GM12878 (cell line): Measurements from ENCODE around the gene SIN3B. TPM values are rescaled to one million over a fixed set of nuclear protein-coding genes. Genes with fewer than 3 reads are reported as not detected.

Experiments used
- ATAC-seq: fragments of 200-7000 bp; cut with Tn5 transposase; 3 replicates; pipeline ENCODE4 v1.9.1; 2020; ENCODE audit warnings: mild to moderate bottlenecking, moderate library complexity
- BruUV-seq: library from RNA; stranded (reverse); fragments of 400-500 nt; replicated peaks from 2 replicates; lab custom pipeline; 2021; lab: Mats Ljungman, UMichigan
- CTCF ChIA-PET: fragments of 300-600 bp; sonication (Branson Sonifier 250); formaldehyde crosslinking; extraction: SDS; loops from one replicate; lab custom pipeline; 2021; ENCODE audit warnings: inconsistent platforms; lab: Yijun Ruan, JAX
- POLR2A ChIA-PET: fragments of 350-600 bp; formaldehyde crosslinking; extraction: SDS; loops from one replicate; lab custom pipeline; 2021; ENCODE audit warnings: inconsistent platforms; lab: Charles Lee
- RAD21 ChIA-PET: fragments of 300-600 bp; sonication (Branson Sonifier 250); formaldehyde crosslinking; loops from one replicate; lab custom pipeline; 2023; ENCODE audit warnings: antibody characterized with exemption; ENCODE audit not compliant: unreplicated experiment; lab: Charles Lee
- SMC1A ChIA-PET: fragments of 300-600 bp; sonication (Branson Sonifier 250); formaldehyde crosslinking; loops from one replicate; lab custom pipeline; 2023; ENCODE audit not compliant: unreplicated experiment, uncharacterized antibody; lab: Charles Lee
- DNase-seq: peaks from one replicate; pipeline ENCODE4 v3.0.0-alpha.2; 2011; ENCODE audit warnings: low read depth, low spot score
- FAIRE-seq: peaks from 3 replicates; lab custom pipeline; 2011; peaks lifted over from hg19 to GRCh38; lab: Jason Lieb, UNC
- H2AFZ ChIP-seq: 2 replicates; pipeline ENCODE4 v1.6.0; 2011; ENCODE audit warnings: low read depth, low read length, control low read depth; ENCODE audit not compliant: control insufficient read depth
- H3K27ac ChIP-seq: 2 replicates; pipeline ENCODE4 v1.5.1; 2011; ENCODE audit warnings: control low read depth; ENCODE audit not compliant: control insufficient read depth, insufficient read depth
- H3K27me3 ChIP-seq, 2 experiments: replicated peaks in 1 of 2; 2 replicates each; pipeline versions ENCODE4 v1.6.0 to v1.6.1; 2011; ENCODE audit warnings: low read length in 1 of 2; ENCODE audit not compliant: control insufficient read depth in 2 of 2, insufficient read depth in 2 of 2
- H3K36me3 ChIP-seq, 2 experiments: 2 replicates each; pipeline ENCODE4 v1.5.1; 2011; ENCODE audit warnings: low read length in 1 of 2; ENCODE audit not compliant: control insufficient read depth in 2 of 2, insufficient read depth in 2 of 2
- H3K4me1 ChIP-seq: 2 replicates; pipeline ENCODE4 v1.6.1; 2011; ENCODE audit warnings: mild to moderate bottlenecking, low read length, moderate library complexity, mixed read lengths; ENCODE audit not compliant: control insufficient read depth, insufficient read depth
- H3K4me2 ChIP-seq: 2 replicates; pipeline ENCODE4 v1.6.0; 2011; ENCODE audit warnings: control low read depth; ENCODE audit not compliant: control insufficient read depth, insufficient read depth
- H3K4me3 ChIP-seq: fragments of 200-600 bp; sonication (generic); 2 replicates; pipeline ENCODE4 v1.5.1; 2016
- H3K79me2 ChIP-seq: 2 replicates; pipeline ENCODE4 v1.6.0; 2011; ENCODE audit warnings: low read length; ENCODE audit not compliant: control insufficient read depth, insufficient read depth
- H3K9ac ChIP-seq: 2 replicates; pipeline ENCODE4 v1.8.0; 2011; ENCODE audit warnings: low read length, control low read depth, mixed read lengths; ENCODE audit not compliant: control insufficient read depth, insufficient read depth
- H3K9me3 ChIP-seq: replicated peaks from 3 replicates; pipeline ENCODE4 v1.5.1; 2011; ENCODE audit warnings: mild to moderate bottlenecking, low read length; ENCODE audit not compliant: control insufficient read depth, insufficient read depth
- H4K20me1 ChIP-seq: 2 replicates; pipeline ENCODE4 v1.6.0; 2011; ENCODE audit not compliant: control insufficient read depth, insufficient read depth
- BACH1 ChIP-seq: fragments of 450-650 bp; IDR thresholded peaks from 2 replicates; pipeline ENCODE4 v1.6.1; 2017; ENCODE audit warnings: mild to moderate bottlenecking, borderline replicate concordance
- CEBPB ChIP-seq, 2 experiments: fragments of 150-350 bp in 1 of 2; IDR thresholded peaks; 2 replicates each; pipeline ENCODE4 v1.6.1; 2012 to 2014; ENCODE audit warnings: low read depth in 2 of 2, low read length in 2 of 2, borderline replicate concordance in 1 of 2, inconsistent platforms in 1 of 2
- CHD2 ChIP-seq: IDR thresholded peaks from 2 replicates; pipeline ENCODE4 v1.6.1; 2011; ENCODE audit warnings: low read depth, low read length, improper control_type of control experiment, borderline replicate concordance
- CUX1 ChIP-seq: IDR thresholded peaks from 2 replicates; pipeline ENCODE4 v1.6.1; 2012; ENCODE audit warnings: improper control_type of control experiment, low read depth, low read length; ENCODE audit not compliant: insufficient replicate concordance
- KAT2A ChIP-seq: conservative IDR thresholded peaks from 2 replicates; pipeline ENCODE4 v1.6.1; 2011; ENCODE audit warnings: low read depth, low read length; ENCODE audit not compliant: control insufficient read depth
- KDM1A ChIP-seq: fragments of 200-600 bp; sonication (generic); IDR thresholded peaks from 2 replicates; pipeline ENCODE4 v1.6.1; 2016; ENCODE audit warnings: borderline replicate concordance
- RB1 ChIP-seq: fragments of 450-650 bp; formaldehyde crosslinking; IDR thresholded peaks from 2 replicates; pipeline ENCODE4 v1.6.1; 2017; ENCODE audit warnings: mild to moderate bottlenecking, borderline replicate concordance
- SKIL ChIP-seq: fragments of 450-650 bp; IDR thresholded peaks from 2 replicates; pipeline ENCODE4 v1.6.1; 2017; ENCODE audit warnings: mild to moderate bottlenecking, low read depth, inconsistent platforms; ENCODE audit not compliant: poor library complexity, severe bottlenecking
- SRF ChIP-seq, 2 experiments: IDR thresholded peaks; 2 replicates each; pipeline ENCODE4 v1.6.1; 2011; ENCODE audit warnings: low read depth in 2 of 2, low read length in 2 of 2, mild to moderate bottlenecking in 1 of 2, moderate library complexity in 1 of 2
- ZBTB4 ChIP-seq: fragments of 450-650 bp; formaldehyde crosslinking; IDR thresholded peaks from 2 replicates; pipeline ENCODE4 v1.4.0; 2022; ENCODE audit warnings: mild to moderate bottlenecking, moderate library complexity
- WGBS: methylation state at CpG from one replicate; pipeline ENCODE4 v1.1.6; 2016; ENCODE audit warnings: low lambda C conversion rate; ENCODE audit not compliant: insufficient replicate concordance, insufficient coverage; ENCODE audit errors: missing lambda C conversion rate; 5-methylcytosine and 5-hydroxymethylcytosine counted together
- in situ Hi-C: fragments of 300-500 bp; cut with MboI; formaldehyde crosslinking; loops from 9 replicates; pipeline ENCODE4 v1.14.3; 2018; ENCODE audit warnings: mixed read lengths
- intact Hi-C: fragments of 100-400 bp; cut with micrococcal nuclease; formaldehyde crosslinking; loops from one replicate; pipeline ENCODE4 v1.14.2; 2022; ENCODE audit not compliant: unreplicated experiment
- polyA plus RNA-seq, 11 experiments: library from polyadenylated mRNA; depleted of rRNA in 4 of 11; unstranded in 6 of 11; stranded (reverse) in 5 of 11; fragments of >200 nt; fragmentation: Nextera tagmentation in 4 of 11; fragmentation: Illumina TruSeq in 1 of 11; extraction: Ambion mirVana in 4 of 11; extraction: Trizol in 1 of 11; gene quantifications; 1 replicate in 1 of 11; 2 replicates in 10 of 11; pipeline versions ENCODE4 v1.2.1 to v1.2.3, GENCODE V29; 2011 to 2016; ENCODE audit warnings: inconsistent platforms in 2 of 11, missing spikeins in 2 of 11, low read depth in 1 of 11
- total RNA-seq, 4 experiments: library from RNA; depleted of rRNA in 3 of 4; stranded (reverse); fragments of >200 nt in 3 of 4; fragmentation: Illumina TruSeq in 1 of 4; extraction: Trizol in 1 of 4; gene quantifications; 2 replicates each; pipeline versions ENCODE4 v1.2.1 to v1.2.3, GENCODE V29; 2013 to 2021

Gene SIN3B
- total and polyA plus RNA-seq, 10 of the 15 experiments (the other 5 are each of a cell fraction or from before 2014, with no cell fraction given) = 0.68 to 34.5 (median 15.8) TPM

GRCh38 chr19:16856091-16856490 is 26.9 kb downstream of the SIN3B start:
- RAD21 ChIA-PET = no interaction called here
- in situ Hi-C loops = no loop called here
- TF ChIP-seq CUX1 = no peak
- TF ChIP-seq KDM1A = no peak
- TF ChIP-seq RB1 = no peak
- no peak for TF ChIP-seq CHD2
- TF ChIP-seq CEBPB (IDR thresholded peaks at IDR 0.05; ENCODE audit: borderline replicate concordance in 1 of 2, low read depth in 2 of 2, low read length in 2 of 2) = no peak
- TF ChIP-seq KAT2A = no peak
- TF ChIP-seq BACH1 = no peak
- TF ChIP-seq SKIL = no peak
- no peak for TF ChIP-seq ZBTB4 (CRISPR knock-in tag)
- TF ChIP-seq SRF (IDR thresholded peaks at IDR 0.05; ENCODE audit: low read depth in 2 of 2, low read length in 2 of 2) = no peak

More at GRCh38 chr19:16856091-16856490, 26.9 kb downstream of the SIN3B start:
- Histone ChIP-seq H3K27ac (no peak overlapping the region), H2AFZ (no peak overlapping the region), H4K20me1 (no peaks in the 10 kb centered on the region), H3K27me3 (no peaks in the 10 kb centered on the region), H3K4me2 (no peak overlapping the region), H3K4me1 (no peaks in the 10 kb centered on the region), H3K4me3 (no peak overlapping the region), H3K9ac (no peak overlapping the region), H3K79me2 (no peaks in the 10 kb centered on the region), H3K9me3 (no peaks in the 10 kb centered on the region), H3K36me3 (peaks cover 13 to 17% of the 10 kb centered on the region in 2 experiments; a peak in 3 of 4 replicates)
- WGBS = 92% methylated on average over 9 of the region's 9 CpGs
- no TSS peak for BruUV-seq
- no peak for DNase-seq
- FAIRE-seq = no peak
- SMC1A ChIA-PET = no interaction called here
- intact Hi-C loops = no loop called here
- POLR2A ChIA-PET = no interaction called here
- no peak for ATAC-seq
- CTCF ChIA-PET = no interaction called here
